Activated B cell treated with CpG ODN at 0.5 μM for 24 hours (primary cell): ENCODE results near the gene UTS2B. TPM values are rescaled to one million over a fixed set of nuclear protein-coding genes. Genes with fewer than 3 reads are reported as not detected.

ENCODE experiments used
- ATAC-seq: fragments of 200-7000 bp; cut with Tn5 transposase; one replicate; pipeline ENCODE4 v1.10.0; 2021; ENCODE audit warnings: low read depth, mild to moderate bottlenecking, moderate library complexity
- CTCF ChIA-PET: fragments of 350-600 bp; sonication (Branson Sonifier 250); formaldehyde crosslinking; loops from one replicate; lab custom pipeline; 2021; ENCODE audit warnings: antibody characterized with exemption; lab: Charles Lee
- POLR2A ChIA-PET: fragments of 350-600 bp; sonication (Branson Sonifier 250); formaldehyde crosslinking; loops from one replicate; lab custom pipeline; 2021; ENCODE audit warnings: antibody characterized with exemption; lab: Charles Lee
- DNase-seq: peaks from one replicate; pipeline ENCODE4 v3.0.0; 2022
- H3K27ac Mint-ChIP-seq: one replicate; pipeline ENCODE4 v1.8.0; 2020; ENCODE audit warnings: mixed read lengths
- H3K27me3 Mint-ChIP-seq: one replicate; pipeline ENCODE4 v1.8.0; 2021; ENCODE audit warnings: mixed read lengths
- H3K36me3 Mint-ChIP-seq: one replicate; pipeline ENCODE4 v1.8.0; 2021; ENCODE audit warnings: low read depth, mixed read lengths
- H3K4me1 Mint-ChIP-seq: one replicate; pipeline ENCODE4 v1.8.0; 2021; ENCODE audit warnings: mixed read lengths
- H3K4me3 Mint-ChIP-seq: one replicate; pipeline ENCODE4 v1.8.0; 2020; ENCODE audit warnings: mild to moderate bottlenecking, mixed read lengths
- H3K9me3 Mint-ChIP-seq: one replicate; pipeline ENCODE4 v1.8.0; 2020; ENCODE audit warnings: mixed read lengths
- CTCF ChIP-seq: fragments of 200-600 bp; IDR thresholded peaks from one replicate; pipeline ENCODE4 v1.8.0; 2022; ENCODE audit warnings: antibody characterized with exemption, mild to moderate bottlenecking
- intact Hi-C: fragments of 100-400 bp; cut with micrococcal nuclease; formaldehyde crosslinking; loops from one replicate; pipeline ENCODE4 v1.15.1; 2024
- total RNA-seq: library from RNA; stranded (reverse); gene quantifications from 2 replicates; pipeline ENCODE4 v1.2.3, GENCODE V29; 2022

The UTS2B gene
- total RNA-seq = 1.9 and 2.1 TPM in 2 replicates

GRCh38 chr3:191329654-191330529, at the start of gene UTS2B:
Gene UTS2B, minus strand, starts transcription at chr3:191330526. Its CDS starts 48,337 bp downstream, at chr3:191282189.
- H3K4me1 Mint-ChIP-seq = peaks cover 62% of the 10 kb centered on the region
- H3K27me3 Mint-ChIP-seq = no peaks in the 10 kb centered on the region

GRCh38 chr3:191380001-191380400, 49.7 kb upstream of the UTS2B start:
- ChIA-PET CTCF (interaction anchor here (1.0 to 1.8 kb wide), 2 partner anchors 11 to 135 kb away, joined by 3 to 8 read pairs; no protein-coding TSS in a partner anchor), POLR2A (no interaction called here)
- intact Hi-C loops = no loop called here
- Mint-ChIP-seq H3K4me1 (peaks cover 53% of the 10 kb centered on the region), H3K4me3 (no peak overlapping the region), H3K27me3 (no peaks in the 10 kb centered on the region), H3K9me3 (no peaks in the 10 kb centered on the region), H3K36me3 (peaks cover 83% of the 10 kb centered on the region), H3K27ac (peak overlapping the region; percentile 61)
- ATAC-seq (no peak), DNase-seq (no peak)
- TF ChIP-seq CTCF = no peak

More at GRCh38 chr3:191329654-191330529, at the start of gene UTS2B:
- DNase-seq (no peak), ATAC-seq (peak; percentile 48)
- peak within 1 kb of the TSS; percentile 91 for H3K27ac Mint-ChIP-seq
- no peaks in the 10 kb centered on the region for H3K9me3 Mint-ChIP-seq
- ChIA-PET POLR2A (interaction anchor here (0.6 to 3.7 kb wide), 18 partner anchors 25 to 92 kb away, joined by 3 to 33 read pairs (median 4); no protein-coding TSS in a partner anchor), CTCF (interaction anchor here (0.7 to 1.5 kb wide), 2 partner anchors 37 to 85 kb away, joined by 3 to 7 read pairs; no protein-coding TSS in a partner anchor)
- H3K36me3 Mint-ChIP-seq = peaks cover 19% of the 10 kb centered on the region
- intact Hi-C loops = loop anchor here (1.0 to 5.0 kb wide), 6 partner anchors 25 to 84 kb away; no protein-coding TSS in a partner anchor
- no peak for TF ChIP-seq CTCF
- peak within 1 kb of the TSS; percentile 93 for H3K4me3 Mint-ChIP-seq

GRCh38 chr3:191379446-191379845, 49.1 kb upstream of the UTS2B start:
- DNase-seq = no peak
- no peaks in the 10 kb centered on the region for H3K27me3 Mint-ChIP-seq

GRCh38 chr3:191378142-191378812, 48.0 kb upstream of the UTS2B start:
- peaks cover 47% of the 10 kb centered on the region for H3K4me1 Mint-ChIP-seq
- no peaks in the 10 kb centered on the region for H3K9me3 Mint-ChIP-seq
- ATAC-seq = no peak
- H3K4me3 Mint-ChIP-seq = no peak overlapping the region
- H3K36me3 Mint-ChIP-seq = peaks cover 74% of the 10 kb centered on the region
- DNase-seq = no peak
- no peaks in the 10 kb centered on the region for H3K27me3 Mint-ChIP-seq
- TF ChIP-seq CTCF = no peak
- ChIA-PET POLR2A (interaction anchor here (0.7 kb wide), 1 partner anchor 24 kb away, joined by 4 read pairs; no protein-coding TSS in a partner anchor), CTCF (interaction anchor here (0.6 kb wide), 1 partner anchor 14 kb away, joined by 3 read pairs; no protein-coding TSS in a partner anchor)
- intact Hi-C loops = loop anchor here (2.0 kb wide), 1 partner anchor 13 kb away; no protein-coding TSS in a partner anchor
- peak overlapping the region; percentile 37 for H3K27ac Mint-ChIP-seq

More at GRCh38 chr3:191379446-191379845, 49.1 kb upstream of the UTS2B start:
- no peak for TF ChIP-seq CTCF
- ChIA-PET CTCF (no interaction called here), POLR2A (no interaction called here)
- H3K4me1 Mint-ChIP-seq = peaks cover 50% of the 10 kb centered on the region
- no peaks in the 10 kb centered on the region for H3K9me3 Mint-ChIP-seq
- no peak overlapping the region for H3K4me3 Mint-ChIP-seq
- peaks cover 82% of the 10 kb centered on the region for H3K36me3 Mint-ChIP-seq
- peak overlapping the region; percentile 61 for H3K27ac Mint-ChIP-seq
- intact Hi-C loops = loop anchor here (2.0 kb wide), 1 partner anchor 15 kb away; no protein-coding TSS in a partner anchor
- no peak for ATAC-seq
